OCI-LY3 (cell line): Measurements from ENCODE around the gene TUG1.

ENCODE experiments used
- CTCF ChIP-seq: fragments of 200-600, 300-600 bp; sonication (generic); IDR thresholded peaks from 2 replicates; pipeline ENCODE4 v1.5.1; 2014; ENCODE audit warnings: antibody characterized with exemption, low read length, low read depth
- EZH2phosphoT487 ChIP-seq: fragments of 200-600 bp; shearing (Covaris generic); IDR thresholded peaks from 2 replicates; pipeline ENCODE4 v1.6.1; 2018; ENCODE audit warnings: antibody characterized with exemption, mixed run types, low read depth

- TF ChIP-seq CTCF (no peak), EZH2phosphoT487 (no peak)
Observed at GRCh38 chr22:30931541-30932300, 37.3 kb upstream of the TUG1 start.
